Measurements from ENCODE around the gene ATG4B. TPM values are rescaled to one million over a fixed set of nuclear protein-coding genes. Genes with fewer than 3 reads are reported as not detected.
A peak's percentile ranks its signal among the peaks of the same experiment; 100 is the strongest.
"Not testable (repeated sequence)": the region's sequence is repeated elsewhere in the genome, so short reads cannot be mapped to it uniquely, and the experiment has no call there.

Gene ATG4B
- polyA plus RNA-seq, 1 experiment = 82.4 TPM

- no peak overlapping the region for H3K27ac ChIP-seq (ENCODE audit: low read depth, low read length)
- no peaks in the 10 kb centered on the region for H3K27me3 ChIP-seq (ENCODE audit: control insufficient read depth, insufficient read depth, low read length)
- TF ChIP-seq CTCF (IDR thresholded peaks at IDR 0.05; ENCODE audit: low read depth, low read length) = no peak
- H3K4me3 ChIP-seq (ENCODE audit: low read depth, low read length) = no peak overlapping the region
- no peak for DNase-seq (ENCODE audit: low read depth, low spot score)
- POLR2A ChIA-PET = interaction anchor here (0.6 kb wide), 2 partner anchors 12 to 63 kb away, joined by 3 to 6 read pairs; no protein-coding TSS in a partner anchor
- CTCF ChIA-PET = interaction anchor here (0.5 to 2.5 kb wide), 5 partner anchors 11 to 400 kb away, joined by 3 to 13 read pairs (median 4); no protein-coding TSS in a partner anchor
- no peaks in the 10 kb centered on the region for H3K9me3 ChIP-seq (ENCODE audit: control insufficient read depth, insufficient read depth, low read length)
Measured at GRCh38 chr2:241658296-241658695, 20.8 kb downstream of the ATG4B start.

- POLR2A ChIA-PET = interaction anchor here (0.7 to 0.9 kb wide), 2 partner anchors 27 to 47 kb away, joined by 4 to 6 read pairs; partner anchors contain the start of gene DTYMK
- DNase-seq (ENCODE audit: low read depth, low spot score) = peak; percentile 29
- Histone ChIP-seq H3K4me3 (ENCODE audit: low read depth, low read length) (no peak overlapping the region), H3K27ac (ENCODE audit: low read depth, low read length) (no peak overlapping the region), H3K27me3 (ENCODE audit: control insufficient read depth, insufficient read depth, low read length) (no peaks in the 10 kb centered on the region), H3K9me3 (ENCODE audit: control insufficient read depth, insufficient read depth, low read length) (no peaks in the 10 kb centered on the region)
- peak; percentile 78 for TF ChIP-seq CTCF (IDR thresholded peaks at IDR 0.05; ENCODE audit: low read depth, low read length)
- CTCF ChIA-PET = interaction anchor here (0.5 to 2.5 kb wide), 17 partner anchors 12 to 418 kb away, joined by 3 to 13 read pairs (median 3); partner anchors contain the start of gene ATG4B
Measured at GRCh38 chr2:241659150-241659739, 21.8 kb downstream of the ATG4B start.

GRCh38 chr2:241660593-241661213 is 23.2 kb downstream of the ATG4B start:
- TF ChIP-seq CTCF (IDR thresholded peaks at IDR 0.05; ENCODE audit: low read depth, low read length) = no peak
- ChIA-PET CTCF (no interaction called here), POLR2A (no interaction called here)
- H3K4me3 ChIP-seq (ENCODE audit: low read depth, low read length) = no peak overlapping the region
- no peak overlapping the region for H3K27ac ChIP-seq (ENCODE audit: low read depth, low read length)
- no peak for DNase-seq (ENCODE audit: low read depth, low spot score)
- H3K27me3 ChIP-seq (ENCODE audit: control insufficient read depth, insufficient read depth, low read length) = no peaks in the 10 kb centered on the region
- no peaks in the 10 kb centered on the region for H3K9me3 ChIP-seq (ENCODE audit: control insufficient read depth, insufficient read depth, low read length)

DNA sequence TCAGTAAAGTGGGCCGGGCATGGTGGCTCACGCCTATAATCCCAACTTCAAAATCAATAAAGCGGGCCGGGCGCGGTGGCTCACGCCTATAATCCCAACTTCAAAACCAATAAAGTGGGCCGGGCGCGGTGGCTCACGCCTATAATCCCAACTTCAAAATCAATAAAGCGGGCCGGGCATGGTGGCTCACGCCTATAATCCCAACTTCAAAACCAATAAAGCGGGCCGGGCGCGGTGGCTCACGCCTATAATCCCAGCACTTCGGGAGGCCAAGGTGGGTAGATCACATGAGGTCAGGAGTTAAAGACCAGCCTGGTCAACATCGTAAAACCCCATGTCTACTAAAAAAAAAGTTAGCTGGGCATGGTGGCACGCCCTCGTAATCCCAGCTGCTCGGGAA is 25.2 kb downstream of the ATG4B start:
- DNase-seq (ENCODE audit: low read depth, low spot score); H3K27me3 ChIP-seq (ENCODE audit: control insufficient read depth, insufficient read depth, low read length); H3K9me3 ChIP-seq (ENCODE audit: control insufficient read depth, insufficient read depth, low read length); CTCF ChIA-PET; H3K27ac ChIP-seq (ENCODE audit: low read depth, low read length); H3K4me3 ChIP-seq (ENCODE audit: low read depth, low read length); POLR2A ChIA-PET: not testable (repeated sequence)

- Histone ChIP-seq H3K4me3 (ENCODE audit: low read depth, low read length) (no peak overlapping the region), H3K9me3 (ENCODE audit: control insufficient read depth, insufficient read depth, low read length) (no peaks in the 10 kb centered on the region; the same call in 1 of the 2 replicates), H3K27ac (ENCODE audit: low read depth, low read length) (peak overlapping the region; percentile 98), H3K27me3 (ENCODE audit: control insufficient read depth, insufficient read depth, low read length) (no peaks in the 10 kb centered on the region)
- TF ChIP-seq CTCF (IDR thresholded peaks at IDR 0.05; ENCODE audit: low read depth, low read length) = no peak
- ChIA-PET POLR2A (interaction anchor here (0.6 kb wide), 1 partner anchor 37 kb away, joined by 3 read pairs; no protein-coding TSS in a partner anchor), CTCF (interaction anchor here (0.5 to 0.8 kb wide), 4 partner anchors 18 to 292 kb away, joined by 3 to 5 read pairs (median 3); partner anchors contain the start of gene BOK)
- DNase-seq (ENCODE audit: low read depth, low spot score) = no peak
Measured at GRCh38 chr2:241665731-241666440, 28.4 kb downstream of the ATG4B start.
